GM12878 (cell line): Measurements from ENCODE around the gene PCDHGA2. TPM values are rescaled to one million over a fixed set of nuclear protein-coding genes. Genes with fewer than 3 reads are reported as not detected.

Experiments
- ATAC-seq: fragments of 200-7000 bp; cut with Tn5 transposase; 3 replicates; pipeline ENCODE4 v1.9.1; 2020; ENCODE audit warnings: mild to moderate bottlenecking, moderate library complexity
- BruUV-seq: library from RNA; stranded (reverse); fragments of 400-500 nt; replicated peaks from 2 replicates; lab custom pipeline; 2021; lab: Mats Ljungman, UMichigan
- CTCF ChIA-PET: fragments of 300-600 bp; sonication (Branson Sonifier 250); formaldehyde crosslinking; extraction: SDS; loops from one replicate; lab custom pipeline; 2021; ENCODE audit warnings: inconsistent platforms; lab: Yijun Ruan, JAX
- POLR2A ChIA-PET: fragments of 350-600 bp; formaldehyde crosslinking; extraction: SDS; loops from one replicate; lab custom pipeline; 2021; ENCODE audit warnings: inconsistent platforms; lab: Charles Lee
- RAD21 ChIA-PET: fragments of 300-600 bp; sonication (Branson Sonifier 250); formaldehyde crosslinking; loops from one replicate; lab custom pipeline; 2023; ENCODE audit warnings: antibody characterized with exemption; ENCODE audit not compliant: unreplicated experiment; lab: Charles Lee
- SMC1A ChIA-PET: fragments of 300-600 bp; sonication (Branson Sonifier 250); formaldehyde crosslinking; loops from one replicate; lab custom pipeline; 2023; ENCODE audit not compliant: unreplicated experiment, uncharacterized antibody; lab: Charles Lee
- DNase-seq: peaks from one replicate; pipeline ENCODE4 v3.0.0-alpha.2; 2011; ENCODE audit warnings: low read depth, low spot score
- FAIRE-seq: peaks from 3 replicates; lab custom pipeline; 2011; peaks lifted over from hg19 to GRCh38; lab: Jason Lieb, UNC
- H2AFZ ChIP-seq: 2 replicates; pipeline ENCODE4 v1.6.0; 2011; ENCODE audit warnings: low read depth, low read length, control low read depth; ENCODE audit not compliant: control insufficient read depth
- H3K27ac ChIP-seq: 2 replicates; pipeline ENCODE4 v1.5.1; 2011; ENCODE audit warnings: control low read depth; ENCODE audit not compliant: control insufficient read depth, insufficient read depth
- H3K27me3 ChIP-seq, 2 experiments: replicated peaks in 1 of 2; 2 replicates each; pipeline versions ENCODE4 v1.6.0 to v1.6.1; 2011; ENCODE audit warnings: low read length in 1 of 2; ENCODE audit not compliant: control insufficient read depth in 2 of 2, insufficient read depth in 2 of 2
- H3K36me3 ChIP-seq, 2 experiments: 2 replicates each; pipeline ENCODE4 v1.5.1; 2011; ENCODE audit warnings: low read length in 1 of 2; ENCODE audit not compliant: control insufficient read depth in 2 of 2, insufficient read depth in 2 of 2
- H3K4me1 ChIP-seq: 2 replicates; pipeline ENCODE4 v1.6.1; 2011; ENCODE audit warnings: mild to moderate bottlenecking, low read length, moderate library complexity, mixed read lengths; ENCODE audit not compliant: control insufficient read depth, insufficient read depth
- H3K4me2 ChIP-seq: 2 replicates; pipeline ENCODE4 v1.6.0; 2011; ENCODE audit warnings: control low read depth; ENCODE audit not compliant: control insufficient read depth, insufficient read depth
- H3K4me3 ChIP-seq: fragments of 200-600 bp; sonication (generic); 2 replicates; pipeline ENCODE4 v1.5.1; 2016
- H3K79me2 ChIP-seq: 2 replicates; pipeline ENCODE4 v1.6.0; 2011; ENCODE audit warnings: low read length; ENCODE audit not compliant: control insufficient read depth, insufficient read depth
- H3K9ac ChIP-seq: 2 replicates; pipeline ENCODE4 v1.8.0; 2011; ENCODE audit warnings: low read length, control low read depth, mixed read lengths; ENCODE audit not compliant: control insufficient read depth, insufficient read depth
- H3K9me3 ChIP-seq: replicated peaks from 3 replicates; pipeline ENCODE4 v1.5.1; 2011; ENCODE audit warnings: mild to moderate bottlenecking, low read length; ENCODE audit not compliant: control insufficient read depth, insufficient read depth
- H4K20me1 ChIP-seq: 2 replicates; pipeline ENCODE4 v1.6.0; 2011; ENCODE audit not compliant: control insufficient read depth, insufficient read depth
- ATF7 ChIP-seq: fragments of 450-650 bp; IDR thresholded peaks from 2 replicates; pipeline ENCODE4 v1.6.1; 2016; ENCODE audit warnings: low read depth, mild to moderate bottlenecking
- BCL11A ChIP-seq: IDR thresholded peaks from 2 replicates; pipeline ENCODE4 v1.6.1; 2011; ENCODE audit warnings: low read depth, low read length
- BRCA1 ChIP-seq: IDR thresholded peaks from 2 replicates; pipeline ENCODE4 v1.6.1; 2011; ENCODE audit warnings: low read depth, low read length, improper control_type of control experiment
- CBFB ChIP-seq: IDR thresholded peaks from 2 replicates; pipeline ENCODE4 v1.6.1; 2016; ENCODE audit warnings: antibody characterized with exemption, low read depth
- CHD1 ChIP-seq: IDR thresholded peaks from 2 replicates; pipeline ENCODE4 v1.6.1; 2012; ENCODE audit warnings: low read depth, low read length, improper control_type of control experiment
- CHD4 ChIP-seq: fragments of 200-600 bp; sonication (generic); IDR thresholded peaks from 2 replicates; pipeline ENCODE4 v1.6.1; 2016; ENCODE audit warnings: mild to moderate bottlenecking
- CREB1 ChIP-seq: IDR thresholded peaks from 2 replicates; pipeline ENCODE4 v1.6.1; 2012; ENCODE audit warnings: low read depth, mild to moderate bottlenecking, inconsistent platforms
- CREM ChIP-seq: IDR thresholded peaks from 2 replicates; pipeline ENCODE4 v1.6.1; 2014; ENCODE audit warnings: antibody characterized with exemption, low read depth
- ETV6 ChIP-seq, 2 experiments: fragments of 450-650 bp in 1 of 2; IDR thresholded peaks in 1 of 2; conservative IDR thresholded peaks in 1 of 2; 2 replicates each; pipeline ENCODE4 v1.6.1; 2014; ENCODE audit warnings: antibody characterized with exemption in 1 of 2, borderline replicate concordance in 1 of 2, low read depth in 1 of 2, mild to moderate bottlenecking in 1 of 2, moderate library complexity in 1 of 2
- FOXM1 ChIP-seq: IDR thresholded peaks from 2 replicates; pipeline ENCODE4 v1.6.1; 2012; ENCODE audit warnings: low read depth, mild to moderate bottlenecking, inconsistent platforms, low read length, moderate library complexity
- GABPA ChIP-seq: IDR thresholded peaks from 2 replicates; pipeline ENCODE4 v1.6.1; 2014; ENCODE audit warnings: antibody characterized with exemption, low read depth, mild to moderate bottlenecking, inconsistent platforms
- JUNB ChIP-seq: IDR thresholded peaks from 2 replicates; pipeline ENCODE4 v1.6.1; 2016; ENCODE audit warnings: antibody characterized with exemption, mild to moderate bottlenecking
- NFIC ChIP-seq: IDR thresholded peaks from 2 replicates; pipeline ENCODE4 v1.6.1; 2012; ENCODE audit warnings: low read depth, mild to moderate bottlenecking, inconsistent platforms, low read length, moderate library complexity
- PML ChIP-seq: IDR thresholded peaks from 2 replicates; pipeline ENCODE4 v1.6.1; 2012; ENCODE audit warnings: low read length, inconsistent platforms
- RUNX3 ChIP-seq: IDR thresholded peaks from 2 replicates; pipeline ENCODE4 v1.6.1; 2012; ENCODE audit warnings: low read length, inconsistent platforms
- TAF1 ChIP-seq: IDR thresholded peaks from 2 replicates; pipeline ENCODE4 v1.6.1; 2011; ENCODE audit warnings: mild to moderate bottlenecking, low read depth, low read length, borderline replicate concordance
- WGBS: methylation state at CpG from one replicate; pipeline ENCODE4 v1.1.6; 2016; ENCODE audit warnings: low lambda C conversion rate; ENCODE audit not compliant: insufficient replicate concordance, insufficient coverage; ENCODE audit errors: missing lambda C conversion rate; 5-methylcytosine and 5-hydroxymethylcytosine counted together
- in situ Hi-C: fragments of 300-500 bp; cut with MboI; formaldehyde crosslinking; loops from 9 replicates; pipeline ENCODE4 v1.14.3; 2018; ENCODE audit warnings: mixed read lengths
- intact Hi-C: fragments of 100-400 bp; cut with micrococcal nuclease; formaldehyde crosslinking; loops from one replicate; pipeline ENCODE4 v1.14.2; 2022; ENCODE audit not compliant: unreplicated experiment
- polyA plus RNA-seq, 11 experiments: library from polyadenylated mRNA; depleted of rRNA in 4 of 11; unstranded in 6 of 11; stranded (reverse) in 5 of 11; fragments of >200 nt; fragmentation: Nextera tagmentation in 4 of 11; fragmentation: Illumina TruSeq in 1 of 11; extraction: Ambion mirVana in 4 of 11; extraction: Trizol in 1 of 11; gene quantifications; 1 replicate in 1 of 11; 2 replicates in 10 of 11; pipeline versions ENCODE4 v1.2.1 to v1.2.3, GENCODE V29; 2011 to 2016; ENCODE audit warnings: inconsistent platforms in 2 of 11, missing spikeins in 2 of 11, low read depth in 1 of 11
- total RNA-seq, 4 experiments: library from RNA; depleted of rRNA in 3 of 4; stranded (reverse); fragments of >200 nt in 3 of 4; fragmentation: Illumina TruSeq in 1 of 4; extraction: Trizol in 1 of 4; gene quantifications; 2 replicates each; pipeline versions ENCODE4 v1.2.1 to v1.2.3, GENCODE V29; 2013 to 2021
- TF ChIP-seq, protein P1 (sequence below): IDR thresholded peaks from 2 replicates; pipeline ENCODE4 v1.6.1; 2012; ENCODE audit warnings: low read length, inconsistent platforms

The PCDHGA2 gene
- total and polyA plus RNA-seq, 10 of the 15 experiments (the other 5 are each of a cell fraction or from before 2014, with no cell fraction given), result 0.03 to 0.11 (median 0.05) TPM; not detected in 4

DNA sequence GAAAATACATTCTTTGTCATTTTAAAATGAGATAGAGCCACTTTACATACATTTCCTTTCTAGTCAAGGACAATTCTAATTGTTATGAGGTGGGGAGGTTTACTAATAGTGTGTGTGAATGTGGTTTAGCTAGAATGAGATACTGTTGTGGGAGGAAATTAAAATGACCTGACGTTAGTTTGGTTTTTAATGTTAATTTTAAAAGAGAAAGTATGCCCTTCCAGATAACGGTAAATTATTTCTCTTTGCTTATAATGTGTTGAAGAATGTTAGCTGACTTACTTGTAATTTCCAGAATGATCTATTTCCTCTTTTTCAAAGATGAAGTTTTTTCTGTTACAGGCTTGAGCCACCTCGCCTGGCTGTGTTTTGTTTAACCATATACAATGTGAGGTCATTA, 16.3 kb upstream of the PCDHGA2 start:
- Histone ChIP-seq H3K9me3 (peaks cover 24% of the 10 kb centered on the region), H4K20me1 (no peaks in the 10 kb centered on the region), H3K27me3 (no peaks in the 10 kb centered on the region), H3K36me3 (0 out of 4 replicates have a peak, but pooled peaks cover 0 to 4% of the 10 kb centered on the region in 2 experiments), H2AFZ (no peak overlapping the region), H3K4me2 (no peak overlapping the region), H3K79me2 (peaks cover 23% of the 10 kb centered on the region), H3K9ac (no peak overlapping the region), H3K4me1 (no peaks in the 10 kb centered on the region), H3K27ac (no peak overlapping the region)
- 25% methylated on average over 3 of the region's 3 CpGs for WGBS
- DNase-seq (no peak), FAIRE-seq (no peak)
- RAD21 ChIA-PET, result no interaction called here
- no TSS peak for BruUV-seq
- intact Hi-C loops (no loop called here), in situ Hi-C loops (loop anchor here (10.0 kb wide), 1 partner anchor 243 kb away; no protein-coding TSS in a partner anchor)
- POLR2A ChIA-PET, result no interaction called here
- CTCF ChIA-PET, result interaction anchor here (0.8 to 1.5 kb wide), 2 partner anchors 17 to 91 kb away, joined by 5 to 7 read pairs; partner anchors contain the start of genes PCDHGA10 and PCDHGA2
- TF ChIP-seq TAF1, result no peak
- TF ChIP-seq CHD4, result no peak
- TF ChIP-seq BCL11A, result 0 out of 2 replicates have a peak, but pooled peaks have one; percentile 9
- TF ChIP-seq CHD1, result no peak
- TF ChIP-seq NFIC, result peak; percentile 95
- TF ChIP-seq JUNB, result peak; percentile 89
- no peak for TF ChIP-seq BRCA1
- TF ChIP-seq ETV6 (conservative IDR thresholded peaks at IDR 0.05 in 1 of 2, IDR thresholded peaks at IDR 0.05 in 1 of 2; ENCODE audit: borderline replicate concordance in 1 of 2, low read depth in 1 of 2), result peak in 1 of 2 experiments; percentile 42; a peak in 1 of 4 replicates
- TF ChIP-seq CREM, result peak; percentile 54; the same call in 1 of the 2 replicates
- TF ChIP-seq RUNX3, result peak; percentile 95
- peak; percentile 41; the same call in 1 of the 2 replicates for TF ChIP-seq CREB1
- TF ChIP-seq, protein P1, sequence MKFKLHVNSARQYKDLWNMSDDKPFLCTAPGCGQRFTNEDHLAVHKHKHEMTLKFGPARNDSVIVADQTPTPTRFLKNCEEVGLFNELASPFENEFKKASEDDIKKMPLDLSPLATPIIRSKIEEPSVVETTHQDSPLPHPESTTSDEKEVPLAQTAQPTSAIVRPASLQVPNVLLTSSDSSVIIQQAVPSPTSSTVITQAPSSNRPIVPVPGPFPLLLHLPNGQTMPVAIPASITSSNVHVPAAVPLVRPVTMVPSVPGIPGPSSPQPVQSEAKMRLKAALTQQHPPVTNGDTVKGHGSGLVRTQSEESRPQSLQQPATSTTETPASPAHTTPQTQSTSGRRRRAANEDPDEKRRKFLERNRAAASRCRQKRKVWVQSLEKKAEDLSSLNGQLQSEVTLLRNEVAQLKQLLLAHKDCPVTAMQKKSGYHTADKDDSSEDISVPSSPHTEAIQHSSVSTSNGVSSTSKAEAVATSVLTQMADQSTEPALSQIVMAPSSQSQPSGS, result peak; percentile 67; the same call in 1 of the 2 replicates
- TF ChIP-seq PML, result 0 out of 2 replicates have a peak, but pooled peaks have one; percentile 54
- TF ChIP-seq ATF7, result peak; percentile 37; the same call in 1 of the 2 replicates
- 0 out of 2 replicates have a peak, but pooled peaks have one; percentile 55 for TF ChIP-seq CBFB
- TF ChIP-seq GABPA, result peak; percentile 44; the same call in 1 of the 2 replicates
- peak; percentile 60; the same call in 1 of the 2 replicates for TF ChIP-seq FOXM1
- TF ChIP-seq, all 136 proteins: peak for 13
- ATAC-seq, result no peak
- SMC1A ChIA-PET, result interaction anchor here (1.4 kb wide), 1 partner anchor 242 kb away, joined by 3 read pairs; no protein-coding TSS in a partner anchor
- H3K4me3 ChIP-seq, result no peak overlapping the region
